AML-193 (cell line): Measurements from ENCODE around the gene PCDHGA10.
"Not testable (repeated sequence)": the region's sequence is repeated elsewhere in the genome, so short reads cannot be mapped to it uniquely, and the experiment has no call there.

Experiments used
- DNase-seq, 2 experiments: peaks; one replicate each; lab custom pipeline; 2025; lab: John Stamatoyannopoulos, UW

PCDHGA10 gene

DNA sequence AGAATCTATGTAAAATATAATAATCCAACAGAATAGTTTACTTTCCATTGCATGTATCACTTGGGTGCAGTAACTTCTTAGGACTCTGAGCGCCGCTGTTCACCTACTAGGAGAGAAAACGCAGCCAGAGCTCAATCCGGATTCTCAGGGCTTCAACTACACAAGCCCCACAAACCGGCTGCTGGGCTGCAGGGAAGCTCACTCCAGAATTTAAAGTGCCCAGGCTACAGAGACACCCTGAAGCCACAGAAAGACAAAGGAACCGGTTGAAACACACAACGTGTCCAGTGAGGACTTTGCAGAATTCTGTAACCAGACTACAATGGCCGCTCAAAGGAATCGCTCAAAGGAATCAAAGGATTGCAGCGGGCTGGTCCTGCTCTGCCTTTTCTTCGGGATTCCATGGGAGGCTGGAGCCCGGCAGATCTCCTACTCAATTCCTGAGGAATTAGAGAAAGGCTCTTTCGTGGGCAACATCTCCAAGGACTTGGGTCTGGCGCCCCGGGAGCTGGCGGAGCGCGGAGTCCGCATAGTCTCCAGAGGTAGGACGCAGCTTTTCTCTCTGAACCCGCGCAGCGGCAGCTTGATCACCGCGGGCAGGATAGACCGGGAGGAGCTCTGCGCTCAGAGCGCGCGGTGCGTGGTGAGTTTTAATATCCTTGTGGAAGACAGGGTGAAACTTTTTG lies at the start of gene PCDHGA10:
Gene PCDHGA10, plus strand, starts transcription at position 134 of the 686 bp plus-strand sequence. Its CDS starts 189 bp downstream, at position 323.
- DNase-seq = peak; percentile 37 to 69

DNA sequence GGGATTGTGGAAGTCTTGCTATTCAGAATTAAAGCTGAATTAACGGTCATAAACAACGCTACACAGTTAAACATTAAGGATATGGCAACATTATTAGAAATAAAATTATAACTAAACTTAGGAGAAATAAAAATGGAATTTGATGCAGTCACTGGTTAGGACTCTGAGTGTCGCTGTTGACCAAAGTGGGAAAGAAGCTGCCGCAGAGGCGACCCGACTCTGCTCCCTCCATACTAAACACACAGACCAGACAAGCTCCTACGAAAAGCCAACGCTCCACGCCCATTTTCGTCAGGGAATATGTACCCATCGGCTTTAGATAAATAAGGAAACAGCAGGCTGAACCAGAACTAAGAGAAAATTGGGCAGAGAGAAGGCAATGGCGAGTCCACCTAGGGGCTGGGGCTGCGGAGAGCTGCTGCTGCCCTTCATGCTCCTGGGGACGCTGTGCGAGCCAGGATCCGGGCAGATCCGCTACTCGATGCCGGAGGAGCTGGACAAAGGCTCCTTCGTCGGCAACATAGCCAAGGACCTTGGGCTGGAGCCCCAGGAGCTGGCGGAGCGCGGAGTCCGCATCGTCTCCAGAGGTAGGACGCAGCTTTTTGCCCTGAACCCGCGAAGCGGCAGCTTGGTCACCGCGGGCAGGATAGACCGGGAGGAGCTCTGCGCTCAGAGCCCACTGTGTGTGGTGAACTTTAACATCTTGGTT lies 48.7 kb upstream of the PCDHGA10 start, which contains the start of gene PCDHGA5:
Gene PCDHGA5, plus strand, starts transcription at position 211 of the 709 bp plus-strand sequence. Its CDS starts 169 bp downstream, at position 380.
- no peak for DNase-seq

DNA sequence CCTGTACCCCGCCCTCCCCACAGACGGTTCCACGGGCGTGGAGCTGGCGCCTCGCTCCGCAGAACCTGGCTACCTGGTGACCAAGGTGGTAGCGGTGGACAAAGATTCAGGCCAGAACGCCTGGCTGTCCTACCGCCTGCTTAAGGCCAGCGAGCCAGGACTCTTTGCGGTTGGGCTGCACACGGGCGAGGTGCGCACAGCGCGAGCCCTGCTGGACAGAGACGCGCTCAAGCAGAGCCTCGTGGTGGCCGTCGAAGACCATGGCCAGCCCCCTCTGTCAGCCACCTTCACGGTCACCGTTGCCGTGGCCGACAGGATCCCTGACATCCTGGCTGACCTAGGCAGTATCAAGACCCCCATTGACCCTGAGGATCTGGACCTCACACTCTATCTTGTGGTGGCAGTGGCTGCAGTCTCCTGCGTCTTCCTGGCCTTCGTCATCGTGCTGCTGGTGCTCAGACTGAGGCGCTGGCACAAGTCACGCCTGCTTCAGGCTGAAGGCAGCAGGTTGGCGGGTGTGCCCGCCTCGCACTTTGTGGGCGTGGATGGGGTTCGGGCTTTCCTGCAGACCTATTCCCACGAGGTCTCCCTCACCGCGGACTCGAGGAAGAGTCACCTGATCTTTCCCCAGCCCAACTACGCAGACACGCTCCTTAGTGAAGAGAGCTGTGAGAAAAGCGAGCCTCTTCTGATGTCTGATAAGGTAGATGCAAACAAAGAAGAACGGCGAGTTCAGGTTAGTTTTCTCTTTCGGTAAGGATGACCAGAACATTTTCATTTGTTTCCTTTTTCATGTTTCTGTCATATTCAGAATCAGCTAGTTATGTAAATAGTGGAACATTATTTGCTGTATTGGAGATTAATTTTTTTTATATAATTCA lies 46.5 kb upstream of the PCDHGA10 start:
- no peak for DNase-seq

DNA sequence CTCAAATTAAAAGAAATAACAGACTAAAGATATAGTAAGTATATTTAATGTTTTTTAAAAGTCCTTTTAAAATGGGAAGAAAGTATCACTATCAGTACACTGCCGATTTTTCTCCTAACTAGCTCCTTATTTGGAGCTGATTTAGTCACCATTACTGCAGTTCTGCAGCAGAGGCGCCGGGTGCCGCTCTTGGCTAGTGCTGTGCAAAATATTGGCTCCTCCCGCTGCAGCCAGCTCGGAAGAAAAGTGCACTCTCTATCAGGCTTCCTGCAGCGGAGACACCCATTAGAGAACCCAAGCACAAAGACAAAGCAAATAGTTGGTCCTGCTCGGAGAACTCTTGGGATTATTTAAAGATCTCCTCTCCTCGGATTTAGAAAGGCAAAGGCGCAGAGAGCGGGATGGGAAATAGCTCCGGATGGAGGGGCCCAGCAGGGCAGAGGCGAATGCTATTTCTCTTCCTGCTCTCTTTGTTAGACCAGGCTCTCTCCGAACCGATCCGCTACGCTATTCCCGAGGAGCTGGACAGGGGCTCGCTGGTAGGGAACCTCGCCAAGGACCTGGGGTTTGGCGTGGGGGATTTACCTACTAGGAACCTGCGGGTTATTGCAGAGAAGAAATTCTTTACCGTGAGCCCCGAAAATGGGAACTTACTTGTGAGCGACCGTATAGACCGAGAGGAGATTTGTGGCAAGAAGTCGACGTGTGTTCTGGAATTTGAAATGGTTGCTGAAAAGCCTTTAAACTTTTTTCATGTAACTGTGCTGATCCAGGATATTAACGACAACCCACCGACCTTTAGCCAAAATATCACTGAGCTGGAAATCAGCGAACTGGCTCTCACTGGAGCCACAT lies 42.6 kb upstream of the PCDHGA10 start, which contains the start of gene PCDHGB3:
Gene PCDHGB3, plus strand, starts transcription at position 249 of the 855 bp plus-strand sequence. Its CDS starts 153 bp downstream, at position 402.
- no peak for DNase-seq

GRCh38 chr5:141371572-141372475 lies 41.0 kb upstream of the PCDHGA10 start:
- no peak for DNase-seq

GRCh38 chr5:141373673-141374317 lies 39.0 kb upstream of the PCDHGA10 start, which contains the start of gene PCDHGA6:
PCDHGA6 (plus strand) TSS chr5:141373891; CDS start chr5:141374084, 193 bp downstream.
- no peak for DNase-seq

DNA sequence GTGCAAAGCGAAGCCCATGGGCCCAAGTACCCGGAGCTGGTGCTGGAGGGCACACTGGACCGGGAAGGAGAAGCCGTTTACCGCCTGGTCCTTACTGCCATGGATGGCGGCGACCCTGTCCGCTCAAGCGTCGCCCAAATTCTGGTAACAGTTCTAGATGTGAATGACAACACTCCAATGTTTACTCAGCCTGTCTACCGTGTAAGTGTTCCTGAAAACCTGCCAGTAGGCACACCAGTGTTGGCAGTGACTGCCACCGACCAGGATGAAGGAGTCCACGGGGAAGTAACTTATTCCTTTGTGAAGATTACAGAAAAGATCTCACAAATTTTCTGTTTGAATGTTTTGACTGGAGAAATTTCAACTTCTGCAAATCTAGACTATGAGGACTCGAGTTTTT lies 38.2 kb upstream of the PCDHGA10 start:
- DNase-seq = no peak

- not testable (repeated sequence) for DNase-seq
These were observed 37.2 kb upstream of the PCDHGA10 start for GRCh38 chr5:141375444-141376155.

DNA sequence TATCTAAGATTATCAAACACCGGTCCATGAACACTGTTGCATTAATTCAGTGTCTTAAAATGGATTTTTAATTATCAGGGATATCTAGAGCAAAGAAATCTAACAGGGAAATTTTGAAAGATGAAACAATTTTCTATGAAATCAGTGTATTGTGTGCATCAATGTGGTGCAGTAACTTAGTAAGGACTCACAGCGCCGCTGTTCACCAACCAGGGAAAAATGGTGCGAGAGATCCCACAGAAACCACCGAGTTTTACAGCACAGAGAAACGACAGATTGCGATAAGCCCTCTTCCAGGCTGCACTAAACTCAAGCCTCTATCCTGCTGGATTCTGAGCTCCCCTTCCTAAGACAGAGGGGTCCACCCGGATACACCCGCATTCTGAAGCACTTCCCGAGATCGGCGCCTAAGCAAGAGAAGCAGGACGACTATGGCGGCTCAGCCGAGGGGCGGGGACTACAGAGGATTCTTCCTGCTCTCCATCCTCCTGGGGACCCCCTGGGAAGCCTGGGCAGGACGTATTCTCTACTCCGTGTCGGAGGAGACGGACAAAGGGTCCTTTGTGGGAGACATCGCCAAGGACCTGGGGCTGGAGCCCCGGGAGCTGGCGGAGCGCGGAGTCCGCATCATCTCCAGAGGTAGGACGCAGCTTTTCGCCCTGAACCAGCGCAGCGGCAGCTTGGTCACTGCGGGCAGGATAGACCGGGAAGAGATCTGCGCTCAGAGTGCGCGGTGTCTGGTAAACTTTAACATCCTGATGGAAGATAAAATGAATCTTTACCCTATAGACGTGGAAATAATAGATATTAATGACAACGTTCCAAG lies 30.1 kb upstream of the PCDHGA10 start, which contains the start of gene PCDHGA7:
Gene PCDHGA7, plus strand, starts transcription at position 274 of the 826 bp plus-strand sequence. Its CDS starts 158 bp downstream, at position 432.
- DNase-seq = no peak

- no peak for DNase-seq
These were observed 29.4 kb upstream of the PCDHGA10 start for GRCh38 chr5:141383345-141383744.

DNA sequence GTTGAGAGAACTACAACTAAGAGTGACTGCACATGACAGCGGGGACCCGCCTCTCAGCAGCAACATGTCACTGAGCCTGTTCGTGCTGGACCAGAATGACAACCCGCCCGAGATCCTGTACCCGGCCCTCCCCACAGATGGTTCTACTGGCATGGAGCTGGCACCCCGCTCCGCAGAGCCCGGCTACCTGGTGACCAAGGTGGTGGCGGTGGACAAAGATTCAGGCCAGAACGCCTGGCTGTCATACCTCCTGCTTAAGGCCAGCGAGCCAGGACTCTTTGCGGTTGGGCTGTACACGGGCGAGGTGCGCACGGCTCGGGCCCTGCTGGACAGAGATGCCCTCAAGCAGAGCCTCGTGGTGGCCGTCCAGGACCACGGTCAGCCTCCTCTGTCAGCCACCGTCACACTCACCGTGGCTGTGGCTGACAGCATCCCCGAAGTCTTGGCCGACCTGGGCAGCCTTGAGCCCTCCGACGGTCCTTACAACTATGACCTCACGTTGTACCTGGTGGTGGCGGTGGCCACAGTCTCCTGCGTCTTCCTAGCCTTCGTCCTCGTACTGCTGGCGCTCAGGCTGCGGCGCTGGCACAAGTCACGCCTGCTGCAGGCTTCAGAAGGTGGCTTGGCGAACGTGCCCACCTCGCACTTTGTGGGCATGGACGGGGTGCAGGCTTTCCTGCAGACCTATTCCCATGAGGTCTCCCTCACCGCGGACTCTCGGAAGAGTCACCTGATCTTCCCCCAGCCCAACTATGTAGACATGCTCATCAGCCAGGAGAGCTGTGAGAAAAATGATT lies 28.1 kb upstream of the PCDHGA10 start:
- DNase-seq = no peak

DNA sequence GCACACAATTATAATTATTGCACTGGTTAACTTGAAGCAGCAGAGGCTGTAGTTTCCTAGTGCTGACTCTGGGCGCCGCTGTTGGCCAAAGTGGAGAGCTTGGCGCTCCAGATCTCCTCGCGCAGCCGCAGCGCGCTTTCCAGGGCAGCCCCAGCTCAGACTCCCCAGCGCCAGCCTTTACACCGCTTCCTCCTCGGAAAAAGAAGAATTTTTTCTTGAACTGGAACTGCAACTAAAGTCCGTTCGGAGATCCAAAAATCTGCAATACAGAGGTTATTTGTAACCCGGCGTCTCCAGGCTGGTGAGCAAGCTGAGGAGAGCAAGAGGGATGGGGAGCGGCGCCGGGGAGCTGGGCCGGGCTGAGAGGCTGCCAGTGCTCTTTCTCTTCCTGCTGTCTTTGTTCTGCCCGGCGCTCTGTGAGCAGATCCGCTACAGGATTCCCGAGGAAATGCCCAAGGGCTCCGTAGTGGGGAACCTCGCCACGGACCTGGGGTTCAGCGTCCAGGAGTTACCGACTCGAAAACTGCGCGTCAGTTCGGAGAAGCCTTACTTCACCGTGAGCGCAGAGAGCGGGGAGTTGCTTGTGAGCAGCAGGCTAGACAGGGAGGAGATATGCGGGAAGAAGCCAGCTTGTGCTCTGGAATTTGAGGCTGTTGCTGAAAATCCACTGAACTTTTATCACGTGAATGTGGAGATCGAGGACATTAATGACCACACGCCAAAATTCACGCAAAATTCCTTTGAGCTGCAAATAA lies 25.1 kb upstream of the PCDHGA10 start, which contains the start of gene PCDHGB4:
Gene PCDHGB4, plus strand, starts transcription at position 142 of the 755 bp plus-strand sequence. Its CDS starts 187 bp downstream, at position 329.
- not testable (repeated sequence) for DNase-seq

DNA sequence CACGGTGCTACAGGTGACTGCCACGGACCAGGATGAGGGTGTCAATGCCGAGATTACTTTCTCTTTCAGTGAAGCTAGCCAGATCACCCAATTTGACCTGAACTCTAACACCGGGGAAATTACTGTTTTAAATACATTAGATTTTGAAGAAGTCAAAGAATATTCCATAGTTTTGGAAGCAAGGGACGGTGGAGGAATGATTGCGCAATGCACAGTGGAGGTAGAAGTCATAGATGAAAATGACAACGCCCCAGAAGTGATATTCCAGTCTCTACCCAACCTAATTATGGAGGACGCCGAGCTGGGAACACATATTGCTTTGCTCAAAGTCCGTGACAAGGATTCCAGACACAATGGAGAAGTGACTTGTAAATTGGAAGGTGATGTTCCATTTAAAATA lies 24.1 kb upstream of the PCDHGA10 start:
- DNase-seq = no peak

GRCh38 chr5:141389153-141390042 lies 23.4 kb upstream of the PCDHGA10 start:
- DNase-seq = no peak
